HG03066 (cell line): Measurements from ENCODE around the gene CCDC27.
A peak's percentile ranks its signal among the peaks of the same experiment; 100 is the strongest.
"Not testable (repeated sequence)": the region's sequence is repeated elsewhere in the genome, so short reads cannot be mapped to it uniquely, and the experiment has no call there.

Experiments
- ATAC-seq: cut with Tn5 transposase; IDR thresholded peaks from one replicate; pipeline ENCODE4 v1.9.1; 2021; ENCODE audit warnings: low read depth; ENCODE audit not compliant: unreplicated experiment

Gene CCDC27

DNA sequence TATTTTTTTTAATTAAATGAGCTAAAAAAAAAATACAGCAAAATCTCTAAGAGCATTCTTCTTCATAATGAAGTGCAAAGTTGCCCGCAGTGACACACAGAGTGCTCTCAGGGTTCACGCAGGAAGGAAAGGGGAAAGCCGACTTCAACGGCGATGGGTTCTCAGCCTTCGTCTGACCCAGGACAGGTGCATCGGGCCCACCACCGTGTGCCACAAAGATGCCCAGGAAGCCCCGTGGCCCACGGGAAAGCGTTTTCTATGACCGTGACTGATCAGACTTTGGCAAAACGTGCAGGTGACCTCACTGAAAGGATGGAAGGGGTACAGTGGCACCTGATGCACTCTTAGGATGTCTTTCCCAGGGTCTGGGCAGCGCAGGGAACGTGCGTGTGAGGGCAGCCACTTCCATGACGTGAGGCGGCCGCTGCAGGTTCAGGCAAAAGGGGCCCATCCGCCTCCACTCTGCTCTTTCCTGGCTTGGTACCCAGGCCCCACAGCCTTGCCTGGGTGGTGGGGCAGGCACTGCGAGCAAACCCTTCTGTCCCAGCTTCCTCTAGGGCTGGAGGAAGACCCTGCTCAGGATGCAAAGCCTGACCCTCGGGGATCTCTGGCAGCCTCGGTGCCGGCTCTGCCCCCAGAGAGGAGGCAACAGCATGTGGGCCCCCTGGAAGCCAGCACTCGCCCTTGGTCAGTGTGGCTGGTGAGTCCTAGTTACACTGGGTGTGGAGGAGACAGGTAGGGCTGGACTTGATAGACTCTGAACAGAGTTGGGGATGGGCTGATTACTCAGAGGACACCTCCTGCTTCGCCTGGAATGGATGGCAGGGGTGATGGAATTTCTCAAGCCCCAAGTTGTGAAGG, 35.7 kb downstream of the CCDC27 start:
- no peak for ATAC-seq

DNA sequence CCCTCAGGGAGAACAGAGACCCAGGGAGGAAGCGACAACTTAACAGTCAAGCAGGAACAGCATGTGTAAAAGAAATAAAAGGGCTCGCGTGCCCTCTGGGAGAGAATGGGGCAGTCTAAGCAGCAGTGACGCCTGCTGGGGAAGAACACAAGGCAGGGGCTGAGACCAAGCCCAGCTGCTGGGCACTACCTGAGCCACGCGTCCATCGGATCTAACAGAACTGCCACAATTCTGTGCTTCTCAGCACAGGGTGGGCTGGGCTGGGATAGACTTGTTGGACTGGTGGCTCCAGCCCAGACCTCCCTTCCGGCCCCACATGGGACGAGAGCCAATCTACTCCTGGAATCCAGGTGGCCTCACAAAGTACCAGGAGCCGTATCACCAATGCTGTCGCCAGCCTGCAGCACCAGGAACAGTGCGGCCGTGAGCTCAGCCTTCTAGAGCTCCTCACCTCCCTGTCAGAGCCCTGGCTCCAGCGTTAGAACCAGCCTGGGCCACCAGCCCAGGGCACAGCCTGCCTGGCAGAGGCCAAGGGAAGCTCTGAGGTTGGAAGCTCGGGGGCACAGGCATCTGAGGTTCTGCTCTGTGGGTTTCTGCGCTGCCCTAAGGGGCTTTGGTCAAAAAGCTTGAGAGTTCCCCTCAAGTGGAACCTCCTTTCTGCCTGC, 36.6 kb downstream of the CCDC27 start:
- no peak for ATAC-seq

DNA sequence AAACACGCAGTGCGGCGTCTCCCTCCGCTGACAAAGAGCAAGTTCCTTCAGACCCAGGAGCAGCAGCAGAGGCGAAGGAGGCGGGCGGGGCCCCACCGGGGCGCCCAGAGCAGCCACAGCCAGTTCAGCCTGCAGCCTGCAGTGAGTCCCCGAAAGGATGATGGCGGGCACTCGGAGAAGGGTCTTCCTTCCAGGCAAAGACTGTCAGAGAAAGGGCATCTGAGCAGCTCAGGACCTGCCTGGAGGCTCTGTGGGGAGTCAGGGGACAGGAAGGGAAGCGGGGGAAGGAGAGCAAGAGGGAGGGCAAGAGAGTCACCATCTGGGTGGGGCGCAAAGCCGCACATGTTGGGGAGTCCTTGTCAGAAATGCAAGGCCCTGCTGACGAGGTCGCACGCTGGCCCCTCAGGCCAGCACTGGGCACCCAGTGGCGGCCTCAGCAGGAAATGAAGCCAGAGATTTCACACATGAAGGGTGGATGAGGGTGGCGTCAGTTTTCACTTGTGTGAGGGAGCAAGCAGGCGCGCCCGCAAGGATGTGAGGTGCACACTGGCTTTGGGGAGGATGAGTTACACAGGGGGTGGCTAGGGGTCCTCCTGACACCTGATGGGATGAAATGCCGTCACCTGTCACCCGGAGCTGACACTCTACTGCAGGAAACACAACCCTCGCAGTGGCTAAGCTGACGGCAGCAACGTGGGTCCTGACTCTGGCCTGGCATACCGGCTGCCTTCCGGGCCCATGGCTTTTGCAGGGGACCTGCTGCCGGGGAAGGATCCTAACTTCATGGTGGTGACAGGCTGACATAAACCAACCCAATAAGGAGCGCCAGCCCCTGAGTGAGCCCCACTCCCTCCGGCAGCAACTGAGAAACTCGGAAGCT, 37.4 kb downstream of the CCDC27 start:
- no peak for ATAC-seq

DNA sequence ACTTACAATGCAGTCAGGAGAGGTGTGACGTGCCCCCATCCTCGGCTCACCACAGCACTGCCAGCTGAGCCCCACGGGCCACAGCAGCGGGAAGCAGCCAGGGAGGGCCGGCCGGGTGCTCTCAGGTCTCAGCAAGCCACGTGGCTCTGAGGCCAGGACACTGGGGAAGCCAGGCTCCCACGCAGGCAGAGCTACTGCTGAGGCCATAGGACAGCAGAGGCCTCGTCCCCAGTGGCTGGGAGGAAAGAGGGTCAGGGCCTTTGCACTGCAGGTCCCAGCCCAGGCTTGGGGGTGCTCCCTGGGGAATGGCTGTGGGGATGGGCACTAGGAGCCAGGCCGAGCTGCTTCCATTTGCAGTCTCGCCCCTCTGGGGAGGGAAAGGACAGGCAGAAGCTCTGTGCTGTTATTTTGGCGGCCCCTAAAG, 38.3 kb downstream of the CCDC27 start:
- no peak for ATAC-seq

DNA sequence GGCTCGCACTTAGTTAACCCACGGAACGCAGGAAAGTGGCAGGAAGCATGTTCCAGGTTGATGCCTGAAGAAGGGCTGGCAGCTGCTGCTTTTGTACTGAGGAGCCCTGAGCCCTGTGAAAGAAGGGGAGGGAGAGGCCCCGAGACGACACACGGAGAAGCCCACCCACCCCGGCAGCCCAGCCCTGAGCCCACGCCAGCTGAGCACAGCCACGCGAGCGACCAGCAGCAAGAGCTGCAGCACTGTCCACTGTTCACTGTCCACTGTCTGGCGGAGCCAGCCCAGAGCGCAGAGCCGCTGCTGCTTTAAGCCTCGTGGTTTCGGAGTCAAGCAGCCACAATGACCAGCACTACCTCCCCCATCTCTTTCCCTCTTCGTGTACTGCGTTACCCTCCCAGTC, 38.7 kb downstream of the CCDC27 start:
- ATAC-seq: no peak

DNA sequence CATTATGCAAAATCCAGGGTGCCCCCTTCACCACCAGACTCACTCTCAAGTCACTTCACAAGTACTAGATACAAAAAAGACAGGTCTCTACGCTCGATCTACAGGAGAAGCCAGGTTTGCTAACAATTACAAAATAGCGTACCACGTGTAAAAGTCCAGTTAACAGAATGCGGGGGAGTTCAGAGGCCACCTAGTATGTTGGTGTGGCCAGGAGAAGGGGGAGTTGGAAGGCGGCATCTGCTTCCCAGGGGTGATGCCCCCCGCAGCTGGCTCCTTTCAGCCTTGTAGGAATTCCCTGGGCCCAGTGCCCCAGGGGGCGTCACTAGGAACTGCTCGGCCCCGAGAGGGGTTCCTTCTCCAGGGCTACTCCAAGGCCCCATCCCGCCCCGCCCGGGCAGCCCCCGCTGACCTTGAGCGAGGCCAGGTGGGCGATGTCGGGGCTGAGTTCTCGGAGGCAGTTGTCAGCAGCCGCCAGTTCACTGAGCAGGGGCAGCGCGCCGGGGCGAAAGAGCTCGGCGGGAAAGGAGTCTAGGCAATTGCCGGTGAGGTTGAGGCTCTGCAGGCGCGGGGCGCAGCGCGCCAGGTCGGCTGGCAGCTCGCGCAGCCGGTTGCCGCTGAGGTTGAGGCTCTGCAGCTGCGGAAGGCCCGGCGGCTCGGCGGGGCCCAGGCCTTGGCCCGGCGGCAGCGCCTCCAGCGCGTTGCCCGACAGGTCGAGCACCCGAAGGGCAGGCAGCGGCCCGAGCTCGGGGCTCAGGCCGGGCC, 43.4 kb downstream of the CCDC27 start:
- peak; percentile 25 for ATAC-seq

DNA sequence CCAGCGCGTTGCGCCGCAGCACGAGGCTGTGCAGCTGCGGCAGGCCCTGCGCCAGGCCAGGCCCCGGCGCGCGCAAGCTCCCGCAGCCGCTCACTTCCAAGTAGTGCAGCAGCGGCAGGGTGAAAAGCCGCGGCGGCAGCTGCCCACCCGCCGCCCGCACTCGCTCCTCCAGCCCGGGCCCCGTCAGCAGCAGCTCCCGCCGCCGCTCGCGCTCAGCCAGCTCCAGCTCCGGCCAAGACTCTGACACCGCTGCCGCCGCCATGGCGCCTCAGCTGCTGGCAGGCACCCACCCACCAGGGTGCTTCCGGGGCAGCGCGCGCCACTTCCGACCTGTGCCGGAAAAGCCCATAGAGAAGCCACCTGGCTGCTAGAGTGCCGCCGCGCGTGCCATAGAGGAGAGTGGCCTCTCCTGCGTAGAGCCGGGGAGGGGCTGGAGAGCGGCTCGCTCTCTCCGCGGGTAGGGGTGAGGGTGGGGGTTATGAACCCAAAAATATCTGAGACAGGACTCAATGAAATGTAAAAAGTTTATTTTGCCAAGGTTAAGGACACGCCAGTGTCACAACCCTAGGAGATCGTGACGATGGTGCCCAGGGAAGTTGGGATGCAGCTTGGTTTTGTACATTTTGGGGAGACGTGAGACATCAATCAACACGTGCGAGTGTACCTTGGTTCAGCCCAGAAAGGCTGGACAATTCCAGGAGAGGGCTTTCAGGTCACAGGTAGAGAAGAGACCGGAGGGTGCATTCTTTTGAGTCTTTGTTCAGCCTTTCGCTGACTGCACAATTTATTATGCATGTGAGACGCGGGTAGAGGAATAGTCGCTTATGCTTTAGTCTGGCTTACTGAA, 44.2 kb downstream of the CCDC27 start, which contains the start of gene LRRC47:
LRRC47 (minus strand) TSS at position 284 of the 847 bp plus-strand sequence; CDS start at position 262, 22 bp downstream.
- ATAC-seq: peak; percentile 97

DNA sequence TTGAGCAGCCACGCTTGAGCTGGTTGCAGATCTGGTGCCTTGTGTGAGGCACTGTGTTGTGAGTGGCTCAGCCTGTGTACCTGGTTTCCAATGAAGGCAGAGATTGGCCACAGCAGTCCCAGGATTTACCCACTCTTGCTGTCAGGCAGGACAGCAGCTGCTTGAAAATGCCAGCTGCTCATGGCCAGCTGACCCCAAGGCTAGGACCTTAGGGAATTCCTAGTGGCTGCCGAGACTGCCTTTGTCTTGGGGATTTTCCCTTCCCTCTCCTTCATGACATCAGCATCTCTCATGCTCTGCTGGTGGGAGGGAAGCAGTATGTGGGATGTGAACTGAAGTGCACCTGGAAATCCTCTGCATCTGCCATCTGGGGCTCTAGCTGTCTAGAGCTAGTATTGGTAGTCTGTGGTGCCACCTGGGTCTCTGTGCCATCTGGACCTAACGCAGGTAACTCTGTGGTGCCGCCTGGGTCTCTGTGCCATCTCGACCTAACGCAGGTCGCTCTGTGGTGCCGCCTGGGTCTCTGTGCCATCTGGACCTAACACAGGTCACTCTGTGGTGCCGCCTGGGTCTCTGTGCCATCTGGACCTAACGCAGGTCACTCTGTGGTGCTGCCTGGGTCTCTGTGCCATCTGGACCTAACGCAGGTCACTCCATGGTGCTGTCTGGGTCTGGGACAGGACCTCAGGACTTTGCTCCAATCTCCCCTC, 47.9 kb downstream of the CCDC27 start:
- no peak for ATAC-seq

DNA sequence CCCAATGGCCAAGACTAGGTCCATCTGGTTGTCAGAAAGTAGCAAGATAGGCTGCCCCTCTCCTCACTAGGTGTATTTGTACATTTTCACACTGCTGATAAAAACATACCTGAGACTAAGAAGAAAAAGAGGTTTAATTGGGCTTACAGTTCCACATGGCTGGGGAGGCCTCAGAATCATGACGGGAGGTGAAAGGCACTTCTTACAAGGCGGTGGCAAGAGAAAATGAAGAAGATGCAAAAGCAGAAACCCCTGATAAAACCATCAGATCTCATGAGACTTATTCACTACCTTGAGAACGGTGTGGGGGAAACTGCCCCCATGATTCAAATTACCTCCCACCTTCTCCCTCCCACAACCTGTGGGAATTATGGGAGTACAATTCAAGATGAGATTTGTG, 48.5 kb downstream of the CCDC27 start:
- ATAC-seq: not testable (repeated sequence)

DNA sequence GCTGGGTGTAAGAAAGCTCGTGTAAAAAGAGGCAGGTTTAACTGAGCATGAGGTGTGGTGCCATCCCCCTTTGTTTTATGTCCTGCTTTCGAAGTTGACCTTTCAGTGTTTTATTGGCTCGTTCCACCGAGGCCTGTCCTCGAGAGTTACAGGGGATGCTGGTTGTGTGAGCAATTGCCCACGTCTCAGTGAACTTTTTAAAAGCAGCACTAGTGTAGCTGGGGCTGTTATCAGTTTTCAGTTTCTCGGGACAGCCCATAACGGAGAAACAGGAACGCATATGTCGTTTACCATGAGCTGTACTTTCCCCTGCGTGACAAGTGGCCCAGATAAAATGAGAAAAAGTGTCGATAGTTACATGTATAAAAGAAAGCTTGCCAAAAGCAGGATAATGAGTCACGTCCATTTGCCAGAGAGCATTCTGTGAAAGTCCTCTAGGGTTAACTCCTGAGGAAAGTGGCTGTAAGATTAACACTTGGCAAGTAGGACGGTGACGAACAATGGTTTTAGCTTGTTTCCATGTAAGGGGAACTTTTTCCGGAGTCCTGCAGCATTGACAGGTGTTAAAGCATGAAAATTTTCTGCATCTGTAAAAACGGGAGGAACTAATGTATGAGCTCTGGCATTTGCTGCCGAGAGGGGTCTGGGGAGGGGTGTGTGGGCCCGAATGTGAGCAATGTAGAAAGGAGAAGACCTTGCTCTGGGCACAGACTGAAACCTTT, 51.8 kb downstream of the CCDC27 start:
- no peak for ATAC-seq

DNA sequence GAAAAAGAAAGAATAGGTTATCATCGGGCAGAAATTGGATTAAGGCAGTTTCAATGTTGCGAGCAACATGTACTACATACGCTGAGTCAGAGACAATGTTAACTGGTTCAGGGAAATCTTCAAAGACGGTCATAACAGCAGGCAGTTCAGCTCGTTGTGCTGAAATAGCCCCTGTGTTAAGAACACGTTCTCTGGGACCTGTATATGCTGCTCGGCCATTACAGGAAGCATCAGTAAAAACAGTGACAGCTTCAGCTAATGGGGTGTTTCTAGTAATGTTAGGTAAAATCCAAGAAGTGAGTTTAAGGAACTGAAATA, 52.3 kb downstream of the CCDC27 start:
- ATAC-seq: not testable (repeated sequence)

DNA sequence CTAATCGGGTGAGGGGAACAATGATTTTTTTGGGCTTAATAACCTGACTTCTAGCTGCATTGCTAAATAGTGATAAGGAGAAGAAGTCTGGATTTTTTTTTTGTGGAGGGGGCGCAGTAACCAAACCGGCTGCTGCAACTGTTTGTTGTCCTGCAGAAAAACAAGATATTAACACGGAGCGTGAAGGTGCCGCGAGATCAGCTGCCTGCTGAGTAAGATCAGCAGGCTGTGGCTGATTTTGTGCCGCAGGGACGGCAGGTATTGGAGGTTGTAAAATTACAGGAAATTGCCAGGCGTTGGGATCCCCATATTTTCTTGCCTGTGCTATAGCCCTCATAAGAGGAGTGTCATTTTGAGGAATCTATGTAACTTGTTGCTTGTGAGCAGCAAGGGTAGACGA, 52.8 kb downstream of the CCDC27 start:
- ATAC-seq: no peak

DNA sequence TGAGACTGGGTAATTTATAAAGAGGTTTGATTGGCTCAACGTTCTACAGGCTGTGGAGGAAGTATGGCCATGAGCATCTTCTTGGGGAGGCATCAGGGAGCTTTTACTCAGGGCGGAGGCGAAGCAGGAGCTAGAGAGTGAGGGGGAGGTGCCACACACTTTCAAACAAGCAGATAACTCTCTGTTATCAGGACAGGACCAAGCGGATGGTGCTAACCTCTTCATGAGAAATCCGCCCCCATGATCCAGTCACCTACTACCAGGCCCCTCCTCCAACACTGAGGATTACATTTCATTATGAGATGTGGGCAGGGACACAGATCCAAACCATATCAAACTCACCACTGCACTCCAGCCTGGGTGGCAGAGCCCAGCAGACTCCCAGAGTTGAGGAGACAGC, 55.5 kb downstream of the CCDC27 start:
- no peak for ATAC-seq

DNA sequence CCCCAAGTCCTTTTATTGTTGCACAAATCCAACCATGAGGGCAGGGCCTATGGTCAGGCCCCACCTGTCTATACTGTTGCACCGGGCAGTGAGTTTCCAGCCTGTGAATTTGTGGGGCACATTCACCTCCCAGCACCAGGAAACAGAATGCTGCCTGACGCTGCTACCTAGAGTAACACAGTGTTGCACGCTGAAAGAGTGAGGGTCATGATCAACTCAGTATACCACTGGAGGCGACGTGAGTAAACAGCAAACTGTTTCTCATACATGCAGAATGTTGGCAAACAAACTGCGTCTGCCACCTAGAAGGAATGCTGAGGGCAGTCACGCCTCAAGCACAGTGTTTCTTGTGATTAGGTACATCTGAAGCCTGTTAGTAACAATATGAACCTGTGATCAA, 57.4 kb downstream of the CCDC27 start:
- ATAC-seq: no peak

DNA sequence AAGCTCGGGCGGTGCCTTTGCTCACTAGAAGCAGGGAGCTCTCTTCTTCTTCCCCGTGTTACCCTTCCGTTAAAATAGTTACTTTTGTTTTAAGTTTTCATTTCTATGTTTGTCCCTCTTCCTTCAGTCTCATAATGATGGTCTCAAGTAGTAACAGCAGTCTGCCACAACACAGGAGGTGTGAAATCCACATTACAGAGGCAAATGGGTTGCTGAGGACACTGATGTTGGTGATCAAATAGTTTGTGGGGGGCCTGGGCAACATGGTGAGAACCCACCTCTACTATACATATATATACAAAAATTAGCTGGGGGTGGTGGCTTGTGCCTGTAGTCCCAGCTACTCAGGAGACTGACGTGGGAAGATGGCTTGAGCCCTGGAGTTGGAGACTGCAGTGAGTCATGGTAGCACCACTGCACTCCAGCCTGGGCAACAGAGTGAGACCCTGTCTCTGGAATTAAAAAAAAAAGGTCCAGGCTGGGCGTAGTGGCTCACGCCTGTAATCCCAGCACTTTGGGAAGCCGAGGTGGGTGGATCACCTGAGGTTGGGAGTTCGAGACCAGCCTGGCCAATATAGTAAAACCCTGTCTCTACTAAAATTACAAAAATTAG, 58.0 kb downstream of the CCDC27 start:
- not testable (repeated sequence) for ATAC-seq

DNA sequence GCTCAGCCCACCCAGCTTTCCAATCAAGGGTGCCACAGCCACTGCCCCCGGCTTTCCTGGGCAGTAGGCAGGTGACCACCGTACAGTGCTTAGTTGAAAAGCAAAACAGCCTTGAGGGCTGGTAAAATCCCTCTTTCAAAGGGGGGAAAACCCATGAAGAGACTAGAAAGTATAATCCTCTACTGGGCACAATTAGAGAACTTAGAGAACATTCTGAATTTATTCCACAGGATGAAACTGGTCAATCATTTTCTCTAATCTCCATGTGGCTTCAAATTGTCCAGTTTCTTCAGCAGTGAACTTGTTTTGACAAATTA, 59.3 kb downstream of the CCDC27 start:
- ATAC-seq: no peak

DNA sequence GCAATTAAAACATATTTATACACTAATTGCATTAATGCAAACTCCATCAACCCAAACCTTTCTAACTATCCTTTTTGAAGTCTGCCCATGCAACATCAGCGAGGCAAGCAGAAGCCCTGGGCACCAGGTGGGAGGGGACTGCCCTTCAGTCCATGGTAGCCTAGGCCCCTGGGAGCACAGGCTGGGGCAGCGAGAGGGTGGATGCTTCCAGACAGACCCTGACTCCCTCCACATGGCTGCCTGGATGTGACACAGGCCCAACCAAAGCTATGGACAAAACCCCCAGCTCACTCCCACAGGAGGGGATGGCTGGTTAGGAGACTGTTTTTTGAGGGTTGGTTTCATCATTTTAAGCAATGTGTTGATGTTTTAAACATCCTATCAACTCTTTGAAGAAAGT, 61.8 kb downstream of the CCDC27 start:
- no peak for ATAC-seq
